Measurements from ENCODE around the gene REG1A.

DNA sequence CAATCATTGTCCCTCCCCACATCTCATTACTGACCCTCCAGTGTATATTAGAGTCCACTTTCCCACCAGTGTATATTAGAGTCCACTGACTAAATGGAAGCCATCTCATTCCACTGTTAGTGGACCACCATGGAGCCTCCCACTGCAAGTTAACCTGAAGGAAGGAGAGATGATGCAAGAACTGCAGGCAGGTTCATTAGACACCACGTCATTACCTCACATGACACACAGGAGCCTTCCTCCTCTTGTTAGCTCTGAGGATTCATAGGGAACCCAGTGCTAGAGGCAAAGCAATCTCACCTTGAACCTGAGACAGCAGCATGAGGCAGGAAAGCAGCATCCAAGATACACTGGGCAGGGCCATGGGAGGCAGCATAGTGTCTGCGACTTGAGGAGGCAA lies 38.7 kb downstream of the REG1A start:
- TF ChIP-seq, protein P1, sequence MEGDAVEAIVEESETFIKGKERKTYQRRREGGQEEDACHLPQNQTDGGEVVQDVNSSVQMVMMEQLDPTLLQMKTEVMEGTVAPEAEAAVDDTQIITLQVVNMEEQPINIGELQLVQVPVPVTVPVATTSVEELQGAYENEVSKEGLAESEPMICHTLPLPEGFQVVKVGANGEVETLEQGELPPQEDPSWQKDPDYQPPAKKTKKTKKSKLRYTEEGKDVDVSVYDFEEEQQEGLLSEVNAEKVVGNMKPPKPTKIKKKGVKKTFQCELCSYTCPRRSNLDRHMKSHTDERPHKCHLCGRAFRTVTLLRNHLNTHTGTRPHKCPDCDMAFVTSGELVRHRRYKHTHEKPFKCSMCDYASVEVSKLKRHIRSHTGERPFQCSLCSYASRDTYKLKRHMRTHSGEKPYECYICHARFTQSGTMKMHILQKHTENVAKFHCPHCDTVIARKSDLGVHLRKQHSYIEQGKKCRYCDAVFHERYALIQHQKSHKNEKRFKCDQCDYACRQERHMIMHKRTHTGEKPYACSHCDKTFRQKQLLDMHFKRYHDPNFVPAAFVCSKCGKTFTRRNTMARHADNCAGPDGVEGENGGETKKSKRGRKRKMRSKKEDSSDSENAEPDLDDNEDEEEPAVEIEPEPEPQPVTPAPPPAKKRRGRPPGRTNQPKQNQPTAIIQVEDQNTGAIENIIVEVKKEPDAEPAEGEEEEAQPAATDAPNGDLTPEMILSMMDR (IDR thresholded peaks at IDR 0.05; ENCODE audit: insufficient read depth, low read length, poor library complexity, severe bottlenecking), result no peak
- TF ChIP-seq EZH2phosphoT487 (conservative IDR thresholded peaks at IDR 0.05; ENCODE audit: low read length), result no peak
